Fibroblast of lung (primary cell): ENCODE data around the gene TBC1D22A.

Source experiments
- EZH2 ChIP-seq: IDR thresholded peaks from 2 replicates; pipeline ENCODE4 v1.5.1; 2012; ENCODE audit warnings: low read length, control low read depth, mild to moderate bottlenecking; ENCODE audit errors: missing control alignments
- TF ChIP-seq, protein P1 (sequence below), 2 donors: IDR thresholded peaks in 1 of 2; conservative IDR thresholded peaks in 1 of 2; 1 replicate in 1 of 2; 2 replicates in 1 of 2; pipeline ENCODE4 v1.5.1; 2011 to 2012; ENCODE audit warnings: low read length in 2 of 2, control low read depth in 1 of 2, inconsistent platforms in 1 of 2, low read depth in 1 of 2, mild to moderate bottlenecking in 1 of 2

- TF ChIP-seq, protein P1, sequence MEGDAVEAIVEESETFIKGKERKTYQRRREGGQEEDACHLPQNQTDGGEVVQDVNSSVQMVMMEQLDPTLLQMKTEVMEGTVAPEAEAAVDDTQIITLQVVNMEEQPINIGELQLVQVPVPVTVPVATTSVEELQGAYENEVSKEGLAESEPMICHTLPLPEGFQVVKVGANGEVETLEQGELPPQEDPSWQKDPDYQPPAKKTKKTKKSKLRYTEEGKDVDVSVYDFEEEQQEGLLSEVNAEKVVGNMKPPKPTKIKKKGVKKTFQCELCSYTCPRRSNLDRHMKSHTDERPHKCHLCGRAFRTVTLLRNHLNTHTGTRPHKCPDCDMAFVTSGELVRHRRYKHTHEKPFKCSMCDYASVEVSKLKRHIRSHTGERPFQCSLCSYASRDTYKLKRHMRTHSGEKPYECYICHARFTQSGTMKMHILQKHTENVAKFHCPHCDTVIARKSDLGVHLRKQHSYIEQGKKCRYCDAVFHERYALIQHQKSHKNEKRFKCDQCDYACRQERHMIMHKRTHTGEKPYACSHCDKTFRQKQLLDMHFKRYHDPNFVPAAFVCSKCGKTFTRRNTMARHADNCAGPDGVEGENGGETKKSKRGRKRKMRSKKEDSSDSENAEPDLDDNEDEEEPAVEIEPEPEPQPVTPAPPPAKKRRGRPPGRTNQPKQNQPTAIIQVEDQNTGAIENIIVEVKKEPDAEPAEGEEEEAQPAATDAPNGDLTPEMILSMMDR (conservative IDR thresholded peaks at IDR 0.05 in 1 of 2, IDR thresholded peaks at IDR 0.05 in 1 of 2; ENCODE audit: low read depth in 1 of 2, low read length in 2 of 2) = no peak
- TF ChIP-seq EZH2 = no peak
These were observed 95.4 kb downstream of the TBC1D22A start for GRCh38 chr22:46857885-46858143.
